NK-92 treated with Interleukin-12 subunit alpha and Interleukin-12 subunit beta, amount 100 ng/mL, for 24 hours (cell line): ENCODE measurements around the gene PGLYRP4.

Source experiments
- DNase-seq: peaks from one replicate; lab custom pipeline; 2025; lab: John Stamatoyannopoulos, UW

Gene PGLYRP4

DNA sequence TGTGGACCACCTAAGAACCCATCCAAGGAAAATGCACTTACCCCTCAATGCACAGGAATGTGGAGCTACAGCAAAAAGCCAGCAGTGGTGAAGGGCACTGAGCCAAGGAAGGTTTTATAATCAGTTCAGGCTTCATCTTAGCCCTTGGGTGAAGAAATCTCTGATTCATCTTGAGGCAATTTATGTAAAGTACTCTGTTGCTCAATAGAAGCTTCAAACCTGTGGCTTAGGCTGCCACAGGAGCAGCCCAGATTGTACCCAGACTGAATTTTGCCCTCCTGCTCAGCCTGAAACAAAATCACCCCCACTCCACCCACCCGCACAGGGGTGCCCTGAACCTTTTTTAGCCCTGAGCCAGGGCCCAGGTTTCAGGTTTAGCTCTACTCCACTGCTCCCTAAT, 26.9 kb upstream of the PGLYRP4 start, which contains the start of gene S100A12:
Gene S100A12 (minus strand): TSS at position 111 of the 400 bp plus-strand sequence. CDS start 1,029 bp downstream, outside the sequence.
- DNase-seq, result peak; percentile 58

DNA sequence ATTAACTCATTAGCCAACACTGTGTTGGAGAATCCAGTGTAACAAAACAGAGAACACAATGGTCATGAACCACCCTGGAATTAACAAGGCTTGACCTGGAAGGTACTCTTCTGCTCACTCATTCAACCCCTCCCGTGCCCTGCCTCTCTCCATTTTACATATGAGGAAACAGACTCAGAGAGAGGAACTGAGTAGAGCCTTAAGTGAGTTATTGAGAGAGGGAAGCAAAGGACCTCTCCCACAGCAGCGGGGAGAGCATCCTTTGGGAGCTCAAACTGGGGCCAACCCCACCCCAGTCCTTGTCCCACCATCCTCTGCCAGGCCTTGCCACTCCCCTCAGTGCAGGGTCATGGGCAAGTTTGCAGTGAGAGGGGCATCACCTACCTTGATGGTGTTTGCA, 25.4 kb upstream of the PGLYRP4 start:
- no peak for DNase-seq

DNA sequence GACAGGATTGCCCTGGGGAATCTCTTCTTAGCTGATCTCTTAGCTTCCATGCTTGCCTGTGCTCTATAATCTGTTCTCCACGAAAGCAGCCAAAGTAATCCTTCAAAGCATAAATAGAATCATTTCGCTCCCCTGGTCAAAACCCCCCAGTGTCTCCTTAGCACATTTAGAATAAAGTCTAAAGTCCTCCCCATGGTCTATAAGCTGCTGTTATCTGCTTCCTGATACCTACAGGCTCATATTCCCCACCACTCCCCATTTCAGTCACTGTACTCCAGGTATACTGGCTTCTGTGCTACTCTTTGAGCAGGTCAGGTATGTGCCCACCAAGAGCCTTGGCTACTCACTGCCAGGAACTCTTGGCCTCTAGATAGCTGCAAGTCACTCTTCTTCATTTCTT, 23.9 kb upstream of the PGLYRP4 start:
- DNase-seq, result no peak

GRCh38 chr1:153371231-153371630, 22.6 kb upstream of the PGLYRP4 start:
- no peak for DNase-seq

DNA sequence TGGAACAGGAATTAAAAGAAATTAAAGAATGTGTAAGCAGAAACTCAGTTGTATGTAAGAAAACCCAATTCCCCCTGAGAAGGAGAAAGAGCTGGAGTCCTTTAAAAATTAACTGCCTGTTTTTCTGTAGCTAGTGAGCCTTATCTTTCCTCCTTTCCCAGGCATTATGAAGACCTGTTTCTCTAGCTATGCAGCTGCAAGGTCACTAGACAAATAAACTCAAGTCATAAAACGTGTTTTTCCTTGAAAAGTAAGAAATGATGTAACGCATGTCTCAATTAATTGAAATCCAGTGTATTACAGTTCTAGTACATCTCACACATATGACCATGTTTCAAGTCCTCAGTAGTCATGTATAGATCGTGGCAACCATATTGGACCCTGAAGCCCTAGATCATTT, 21.5 kb upstream of the PGLYRP4 start:
- DNase-seq, result no peak

DNA sequence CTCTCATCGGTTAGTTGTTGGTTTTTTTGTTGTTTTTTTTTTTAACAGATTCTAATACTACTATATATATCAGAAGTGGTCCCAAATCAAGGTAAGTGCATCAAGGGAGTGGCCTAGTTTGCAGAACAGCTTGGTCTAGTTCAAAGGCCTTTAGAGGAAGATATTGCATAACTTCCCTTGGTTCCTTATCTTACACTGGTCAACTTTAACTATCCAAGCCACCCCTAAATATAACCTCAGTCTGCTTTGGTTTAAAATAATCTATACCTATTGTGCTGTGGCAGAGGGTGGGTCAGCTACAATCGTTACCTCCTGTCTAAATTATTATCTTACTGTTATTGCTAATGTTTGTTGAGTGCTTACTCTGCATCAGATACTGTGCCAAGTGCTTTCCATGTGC, 19.9 kb upstream of the PGLYRP4 start:
- DNase-seq, result no peak

DNA sequence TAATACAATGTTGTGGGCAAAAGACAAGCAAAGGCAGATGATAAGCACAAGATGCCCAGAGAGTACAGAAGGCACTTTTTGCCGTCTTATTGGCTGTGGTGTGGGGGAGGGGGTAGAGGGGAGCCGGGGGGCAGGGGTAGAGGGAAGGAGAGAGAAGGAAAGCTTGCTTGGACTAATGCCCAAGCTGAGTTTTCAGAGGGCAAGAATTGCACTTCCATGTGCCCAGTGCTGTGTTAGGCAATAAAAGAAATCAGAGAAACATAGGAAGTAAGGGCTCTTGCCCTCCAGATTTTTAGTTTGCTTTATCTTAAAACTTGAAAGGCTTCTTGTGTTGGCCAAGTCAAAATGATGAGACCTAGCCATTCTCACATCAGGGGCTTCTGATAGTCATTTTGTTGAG, 18.4 kb upstream of the PGLYRP4 start:
- DNase-seq, result no peak

- no peak for DNase-seq
Observed at GRCh38 chr1:153366261-153366660, 17.6 kb upstream of the PGLYRP4 start.

- no peak for DNase-seq
Observed at GRCh38 chr1:153365696-153366095, 17.1 kb upstream of the PGLYRP4 start.

GRCh38 chr1:153364766-153365666, 16.4 kb upstream of the PGLYRP4 start:
- DNase-seq, result no peak

- no peak for DNase-seq
Observed at GRCh38 chr1:153364156-153364555, 15.5 kb upstream of the PGLYRP4 start.

- DNase-seq, result no peak
Observed at GRCh38 chr1:153363641-153364040, 15.0 kb upstream of the PGLYRP4 start.

GRCh38 chr1:153362187-153362775, 13.6 kb upstream of the PGLYRP4 start:
- DNase-seq, result no peak

- no peak for DNase-seq
Observed at GRCh38 chr1:153361480-153362109, 13.0 kb upstream of the PGLYRP4 start.

DNA sequence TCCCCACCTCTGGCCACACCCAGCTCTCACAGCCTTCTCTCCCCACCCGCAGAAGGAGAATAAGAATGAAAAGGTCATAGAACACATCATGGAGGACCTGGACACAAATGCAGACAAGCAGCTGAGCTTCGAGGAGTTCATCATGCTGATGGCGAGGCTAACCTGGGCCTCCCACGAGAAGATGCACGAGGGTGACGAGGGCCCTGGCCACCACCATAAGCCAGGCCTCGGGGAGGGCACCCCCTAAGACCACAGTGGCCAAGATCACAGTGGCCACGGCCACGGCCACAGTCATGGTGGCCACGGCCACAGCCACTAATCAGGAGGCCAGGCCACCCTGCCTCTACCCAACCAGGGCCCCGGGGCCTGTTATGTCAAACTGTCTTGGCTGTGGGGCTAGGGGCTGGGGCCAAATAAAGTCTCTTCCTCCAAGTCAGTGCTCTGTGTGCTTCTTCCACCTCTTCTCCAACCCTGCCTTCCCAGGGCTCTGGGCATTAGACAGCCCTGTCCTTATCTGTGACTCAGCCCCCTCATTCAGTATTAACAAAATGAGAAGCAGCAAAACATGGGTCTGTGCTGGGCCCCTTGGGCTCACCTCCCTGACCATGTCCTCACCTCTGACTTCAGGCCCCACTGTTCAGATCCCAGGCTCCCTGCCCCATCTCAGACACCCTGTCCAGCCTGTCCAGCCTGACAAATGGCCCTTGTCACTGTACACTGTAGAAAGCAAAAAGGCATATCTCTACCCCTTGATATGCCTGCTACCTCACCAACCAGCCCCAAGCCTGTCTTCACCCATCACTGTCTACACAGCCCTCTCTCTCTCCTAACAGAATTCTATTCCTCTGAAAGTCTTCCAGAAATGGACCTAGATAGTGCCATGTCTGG, 12.2 kb upstream of the PGLYRP4 start:
- DNase-seq, result no peak

DNA sequence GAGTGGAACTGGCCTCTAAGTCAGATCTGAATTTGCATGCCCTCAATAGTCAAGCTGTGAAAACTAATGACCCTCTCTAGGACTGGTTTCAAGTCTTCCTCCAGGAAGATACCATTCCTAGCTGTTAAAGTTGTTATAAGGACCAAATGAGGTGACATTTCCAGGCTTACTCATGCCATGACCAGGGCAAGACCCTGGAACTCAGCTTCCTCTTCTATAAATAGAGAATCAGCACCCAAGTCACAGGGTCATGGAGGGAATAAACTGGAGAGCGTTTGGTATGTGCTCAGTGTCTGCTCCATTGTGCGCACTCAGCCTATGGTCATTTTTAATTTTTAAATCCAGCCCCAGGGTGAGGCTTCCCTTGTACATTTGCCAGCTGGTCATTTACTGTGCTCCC, 11.5 kb upstream of the PGLYRP4 start:
- no peak for DNase-seq

- DNase-seq, result peak; percentile 69
Observed at GRCh38 chr1:153359241-153359640, 10.6 kb upstream of the PGLYRP4 start.

- no peak for DNase-seq
Observed at GRCh38 chr1:153358691-153358975, 10.0 kb upstream of the PGLYRP4 start.

DNA sequence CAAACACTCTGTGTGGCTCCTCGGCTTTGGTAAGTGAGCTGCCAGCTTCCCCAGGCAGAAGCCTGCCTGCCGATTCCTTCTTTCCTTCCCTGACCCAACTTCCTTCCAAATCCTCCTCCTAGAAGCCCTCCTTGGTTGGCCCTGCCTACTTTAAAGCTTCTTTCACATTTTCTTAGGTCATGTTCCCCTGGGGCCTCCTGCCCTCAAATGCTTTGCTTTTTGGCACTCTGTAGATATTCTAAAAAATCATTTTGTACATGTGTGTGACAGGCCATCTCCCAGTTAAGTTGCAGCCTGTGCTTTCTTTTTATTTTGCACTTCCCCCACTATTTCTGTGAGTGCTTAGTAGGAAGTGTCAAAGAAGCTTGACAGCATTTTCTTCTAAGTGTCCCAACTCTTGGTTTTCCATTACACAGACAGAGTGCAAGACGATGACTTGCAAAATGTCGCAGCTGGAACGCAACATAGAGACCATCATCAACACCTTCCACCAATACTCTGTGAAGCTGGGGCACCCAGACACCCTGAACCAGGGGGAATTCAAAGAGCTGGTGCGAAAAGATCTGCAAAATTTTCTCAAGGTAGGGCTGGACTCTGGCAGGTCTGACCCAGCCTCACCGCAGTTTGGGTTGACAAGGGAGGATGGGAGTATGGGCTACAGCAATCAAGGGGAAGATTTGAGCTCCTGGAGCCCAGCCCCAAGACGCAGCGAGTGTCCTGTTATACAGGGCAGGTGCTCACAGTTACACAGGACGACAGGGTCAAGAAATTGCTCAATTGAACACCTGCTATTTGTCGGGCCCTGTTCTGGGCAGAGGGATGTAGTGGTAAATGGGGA, 9.4 kb upstream of the PGLYRP4 start, which contains the start of gene S100A9:
Gene S100A9 (plus strand): TSS at position 2 of the 838 bp plus-strand sequence. CDS start 430 bp downstream, at position 432.
- no peak for DNase-seq

GRCh38 chr1:153357076-153357852, 8.6 kb upstream of the PGLYRP4 start:
- DNase-seq, result peak; percentile 86
